ENCODE data around the gene RAB7A. TPM values are rescaled to one million over a fixed set of nuclear protein-coding genes. Genes with fewer than 3 reads are reported as not detected.

The RAB7A gene
- total and polyA plus RNA-seq, 10 of the 15 experiments (the other 5 are each of a cell fraction or from before 2014, with no cell fraction given), result 40.3 to 212 (median 160) TPM

DNA sequence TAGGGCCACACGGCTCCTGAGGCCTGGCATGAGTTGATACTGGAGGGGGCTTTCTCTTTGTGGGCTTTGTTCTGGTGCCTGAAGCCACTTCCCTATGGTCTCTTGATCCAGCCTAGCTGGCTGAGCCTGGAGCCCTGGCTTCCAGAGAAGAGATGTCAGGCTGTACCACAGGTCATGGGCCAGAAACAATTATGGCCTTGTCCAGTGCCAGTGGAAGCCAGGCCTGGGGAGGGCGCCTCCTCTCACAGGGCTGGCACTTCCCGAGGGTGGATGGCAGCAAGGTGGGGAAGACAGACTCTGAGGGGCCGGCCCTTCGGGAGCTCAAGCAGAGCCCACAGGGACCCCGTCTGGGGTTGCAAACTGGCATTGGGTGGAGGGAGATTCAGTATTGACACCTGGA, 118.5 kb downstream of the RAB7A start:
- H3K79me2 ChIP-seq (ENCODE audit: control insufficient read depth, insufficient read depth, low read length), result no peaks in the 10 kb centered on the region
- BruUV-seq (replicated peaks), result no TSS peak
- no peaks in the 10 kb centered on the region for H3K27me3 ChIP-seq (replicated peaks in 1 of 2; ENCODE audit: control insufficient read depth in 2 of 2, insufficient read depth in 2 of 2, low read length in 1 of 2)
- no peak overlapping the region for H3K4me2 ChIP-seq (ENCODE audit: control insufficient read depth, insufficient read depth)
- ChIA-PET POLR2A (no interaction called here), CTCF (interaction anchor here (1.7 to 3.4 kb wide), 2 partner anchors 25 to 163 kb away, joined by 4 to 26 read pairs; no protein-coding TSS in a partner anchor), SMC1A (ENCODE audit: uncharacterized antibody, unreplicated experiment) (no interaction called here), RAD21 (ENCODE audit: unreplicated experiment) (no interaction called here)
- no peaks in the 10 kb centered on the region for H3K36me3 ChIP-seq (ENCODE audit: control insufficient read depth in 2 of 2, insufficient read depth in 2 of 2, low read length in 1 of 2)
- WGBS (ENCODE audit: insufficient coverage, insufficient replicate concordance, low lambda C conversion rate, missing lambda C conversion rate), result 88% methylated on average over 6 of the region's 6 CpGs
- no peak for DNase-seq (ENCODE audit: low read depth, low spot score)
- no peak overlapping the region for H3K9ac ChIP-seq (ENCODE audit: control insufficient read depth, insufficient read depth, low read length)
- TF ChIP-seq, protein P1, sequence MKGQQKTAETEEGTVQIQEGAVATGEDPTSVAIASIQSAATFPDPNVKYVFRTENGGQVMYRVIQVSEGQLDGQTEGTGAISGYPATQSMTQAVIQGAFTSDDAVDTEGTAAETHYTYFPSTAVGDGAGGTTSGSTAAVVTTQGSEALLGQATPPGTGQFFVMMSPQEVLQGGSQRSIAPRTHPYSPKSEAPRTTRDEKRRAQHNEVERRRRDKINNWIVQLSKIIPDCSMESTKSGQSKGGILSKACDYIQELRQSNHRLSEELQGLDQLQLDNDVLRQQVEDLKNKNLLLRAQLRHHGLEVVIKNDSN (IDR thresholded peaks at IDR 0.05; ENCODE audit: borderline replicate concordance, extremely low read length, insufficient read depth, low read depth, low read length), result no peak
- TF ChIP-seq RUNX3 (IDR thresholded peaks at IDR 0.05; ENCODE audit: low read length) (no peak), FOS (IDR thresholded peaks at IDR 0.05; ENCODE audit: borderline replicate concordance, extremely low read depth, insufficient read length) (no peak), ZZZ3 (IDR thresholded peaks at IDR 0.05; ENCODE audit: control insufficient read depth, insufficient read length, low read depth) (no peak), TBL1XR1 (IDR thresholded peaks at IDR 0.05; ENCODE audit: low read depth, low read length) (no peak), TCF12 (IDR thresholded peaks at IDR 0.05; ENCODE audit: low read depth, low read length) (no peak), PML (IDR thresholded peaks at IDR 0.05; ENCODE audit: low read length) (no peak), WRNIP1 (IDR thresholded peaks at IDR 0.05; ENCODE audit: borderline replicate concordance, low read depth, low read length) (no peak)
- TF ChIP-seq, protein P2, sequence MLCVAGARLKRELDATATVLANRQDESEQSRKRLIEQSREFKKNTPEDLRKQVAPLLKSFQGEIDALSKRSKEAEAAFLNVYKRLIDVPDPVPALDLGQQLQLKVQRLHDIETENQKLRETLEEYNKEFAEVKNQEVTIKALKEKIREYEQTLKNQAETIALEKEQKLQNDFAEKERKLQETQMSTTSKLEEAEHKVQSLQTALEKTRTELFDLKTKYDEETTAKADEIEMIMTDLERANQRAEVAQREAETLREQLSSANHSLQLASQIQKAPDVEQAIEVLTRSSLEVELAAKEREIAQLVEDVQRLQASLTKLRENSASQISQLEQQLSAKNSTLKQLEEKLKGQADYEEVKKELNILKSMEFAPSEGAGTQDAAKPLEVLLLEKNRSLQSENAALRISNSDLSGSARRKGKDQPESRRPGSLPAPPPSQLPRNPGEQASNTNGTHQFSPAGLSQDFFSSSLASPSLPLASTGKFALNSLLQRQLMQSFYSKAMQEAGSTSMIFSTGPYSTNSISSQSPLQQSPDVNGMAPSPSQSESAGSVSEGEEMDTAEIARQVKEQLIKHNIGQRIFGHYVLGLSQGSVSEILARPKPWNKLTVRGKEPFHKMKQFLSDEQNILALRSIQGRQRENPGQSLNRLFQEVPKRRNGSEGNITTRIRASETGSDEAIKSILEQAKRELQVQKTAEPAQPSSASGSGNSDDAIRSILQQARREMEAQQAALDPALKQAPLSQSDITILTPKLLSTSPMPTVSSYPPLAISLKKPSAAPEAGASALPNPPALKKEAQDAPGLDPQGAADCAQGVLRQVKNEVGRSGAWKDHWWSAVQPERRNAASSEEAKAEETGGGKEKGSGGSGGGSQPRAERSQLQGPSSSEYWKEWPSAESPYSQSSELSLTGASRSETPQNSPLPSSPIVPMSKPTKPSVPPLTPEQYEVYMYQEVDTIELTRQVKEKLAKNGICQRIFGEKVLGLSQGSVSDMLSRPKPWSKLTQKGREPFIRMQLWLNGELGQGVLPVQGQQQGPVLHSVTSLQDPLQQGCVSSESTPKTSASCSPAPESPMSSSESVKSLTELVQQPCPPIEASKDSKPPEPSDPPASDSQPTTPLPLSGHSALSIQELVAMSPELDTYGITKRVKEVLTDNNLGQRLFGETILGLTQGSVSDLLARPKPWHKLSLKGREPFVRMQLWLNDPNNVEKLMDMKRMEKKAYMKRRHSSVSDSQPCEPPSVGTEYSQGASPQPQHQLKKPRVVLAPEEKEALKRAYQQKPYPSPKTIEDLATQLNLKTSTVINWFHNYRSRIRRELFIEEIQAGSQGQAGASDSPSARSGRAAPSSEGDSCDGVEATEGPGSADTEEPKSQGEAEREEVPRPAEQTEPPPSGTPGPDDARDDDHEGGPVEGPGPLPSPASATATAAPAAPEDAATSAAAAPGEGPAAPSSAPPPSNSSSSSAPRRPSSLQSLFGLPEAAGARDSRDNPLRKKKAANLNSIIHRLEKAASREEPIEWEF (IDR thresholded peaks at IDR 0.05; ENCODE audit: insufficient replicate concordance, low read depth, low read length), result no peak
- TF ChIP-seq, protein P3, sequence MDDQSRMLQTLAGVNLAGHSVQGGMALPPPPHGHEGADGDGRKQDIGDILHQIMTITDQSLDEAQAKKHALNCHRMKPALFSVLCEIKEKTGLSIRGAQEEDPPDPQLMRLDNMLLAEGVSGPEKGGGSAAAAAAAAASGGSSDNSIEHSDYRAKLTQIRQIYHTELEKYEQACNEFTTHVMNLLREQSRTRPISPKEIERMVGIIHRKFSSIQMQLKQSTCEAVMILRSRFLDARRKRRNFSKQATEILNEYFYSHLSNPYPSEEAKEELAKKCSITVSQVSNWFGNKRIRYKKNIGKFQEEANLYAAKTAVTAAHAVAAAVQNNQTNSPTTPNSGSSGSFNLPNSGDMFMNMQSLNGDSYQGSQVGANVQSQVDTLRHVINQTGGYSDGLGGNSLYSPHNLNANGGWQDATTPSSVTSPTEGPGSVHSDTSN (IDR thresholded peaks at IDR 0.05; ENCODE audit: insufficient replicate concordance, low read depth, low read length), result no peak
- TF ChIP-seq, protein P4, sequence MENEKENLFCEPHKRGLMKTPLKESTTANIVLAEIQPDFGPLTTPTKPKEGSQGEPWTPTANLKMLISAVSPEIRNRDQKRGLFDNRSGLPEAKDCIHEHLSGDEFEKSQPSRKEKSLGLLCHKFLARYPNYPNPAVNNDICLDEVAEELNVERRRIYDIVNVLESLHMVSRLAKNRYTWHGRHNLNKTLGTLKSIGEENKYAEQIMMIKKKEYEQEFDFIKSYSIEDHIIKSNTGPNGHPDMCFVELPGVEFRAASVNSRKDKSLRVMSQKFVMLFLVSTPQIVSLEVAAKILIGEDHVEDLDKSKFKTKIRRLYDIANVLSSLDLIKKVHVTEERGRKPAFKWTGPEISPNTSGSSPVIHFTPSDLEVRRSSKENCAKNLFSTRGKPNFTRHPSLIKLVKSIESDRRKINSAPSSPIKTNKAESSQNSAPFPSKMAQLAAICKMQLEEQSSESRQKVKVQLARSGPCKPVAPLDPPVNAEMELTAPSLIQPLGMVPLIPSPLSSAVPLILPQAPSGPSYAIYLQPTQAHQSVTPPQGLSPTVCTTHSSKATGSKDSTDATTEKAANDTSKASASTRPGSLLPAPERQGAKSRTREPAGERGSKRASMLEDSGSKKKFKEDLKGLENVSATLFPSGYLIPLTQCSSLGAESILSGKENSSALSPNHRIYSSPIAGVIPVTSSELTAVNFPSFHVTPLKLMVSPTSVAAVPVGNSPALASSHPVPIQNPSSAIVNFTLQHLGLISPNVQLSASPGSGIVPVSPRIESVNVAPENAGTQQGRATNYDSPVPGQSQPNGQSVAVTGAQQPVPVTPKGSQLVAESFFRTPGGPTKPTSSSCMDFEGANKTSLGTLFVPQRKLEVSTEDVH (IDR thresholded peaks at IDR 0.05; ENCODE audit: low read depth, partially characterized antibody), result no peak
- H3K4me1 ChIP-seq (ENCODE audit: control insufficient read depth, insufficient read depth, low read length), result peaks cover 4% of the 10 kb centered on the region
- H3K9me3 ChIP-seq (replicated peaks; ENCODE audit: control insufficient read depth, insufficient read depth, low read length), result no peaks in the 10 kb centered on the region
- H2AFZ ChIP-seq (ENCODE audit: control insufficient read depth, low read depth, low read length), result no peak overlapping the region
- no peaks in the 10 kb centered on the region for H4K20me1 ChIP-seq (ENCODE audit: control insufficient read depth, insufficient read depth)
- intact Hi-C loops (cut with micrococcal nuclease; ENCODE audit: unreplicated experiment), result no loop called here
- no peak overlapping the region for H3K27ac ChIP-seq (ENCODE audit: control insufficient read depth, insufficient read depth)
- ATAC-seq, result no peak
- FAIRE-seq, result no peak
- no peak overlapping the region for H3K4me3 ChIP-seq
- in situ Hi-C loops (cut with MboI), result no loop called here

Measured in GM12878 (cell line).